HG03342 (cell line): Measurements from ENCODE around the gene PHF8.

Experiments used
- ATAC-seq: cut with Tn5 transposase; IDR thresholded peaks from one replicate; pipeline ENCODE4 v1.9.1; 2021; ENCODE audit warnings: mild to moderate bottlenecking, moderate library complexity; ENCODE audit not compliant: unreplicated experiment

The PHF8 gene

DNA sequence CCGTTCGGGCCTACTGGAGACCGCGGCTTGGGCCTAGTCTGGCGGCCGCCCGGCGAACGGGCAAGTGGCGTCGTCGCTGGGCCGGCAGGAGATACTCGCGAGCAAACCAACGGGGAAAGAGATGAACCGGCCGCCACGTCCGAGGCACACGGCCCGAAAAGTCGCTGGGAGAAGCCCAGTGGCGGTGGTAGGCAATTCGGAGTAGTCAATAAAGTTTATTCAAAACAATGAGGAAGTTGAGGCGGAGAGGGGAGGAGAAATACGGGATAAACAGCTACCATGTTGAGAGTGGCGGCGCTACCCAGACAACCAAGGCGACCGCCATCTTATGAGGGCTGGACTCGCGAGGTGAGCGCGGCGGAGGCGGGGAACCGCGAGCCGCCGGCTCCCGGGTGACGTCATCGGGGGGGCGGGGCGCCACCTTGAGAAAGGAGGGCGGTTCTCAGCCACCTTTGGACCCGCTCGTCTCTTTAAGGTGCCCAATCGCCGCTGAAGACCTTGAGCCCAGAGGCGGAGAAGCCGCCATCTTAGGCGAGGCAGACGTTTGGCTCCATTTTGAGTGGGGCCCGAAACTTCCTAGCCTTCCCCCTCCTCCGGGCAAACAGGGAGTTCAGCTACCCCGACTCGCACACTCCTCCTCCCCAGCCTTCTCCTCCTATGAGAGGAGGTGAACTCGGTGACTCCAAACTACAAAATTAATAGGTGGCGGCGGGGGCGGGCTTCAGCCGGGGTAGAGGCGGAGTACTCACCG, at the start of gene PHF8:
Gene PHF8 (minus strand): TSS at position 348 of the 751 bp plus-strand sequence. CDS start 1,745 bp downstream, outside the sequence.
- peak; percentile 82 for ATAC-seq

DNA sequence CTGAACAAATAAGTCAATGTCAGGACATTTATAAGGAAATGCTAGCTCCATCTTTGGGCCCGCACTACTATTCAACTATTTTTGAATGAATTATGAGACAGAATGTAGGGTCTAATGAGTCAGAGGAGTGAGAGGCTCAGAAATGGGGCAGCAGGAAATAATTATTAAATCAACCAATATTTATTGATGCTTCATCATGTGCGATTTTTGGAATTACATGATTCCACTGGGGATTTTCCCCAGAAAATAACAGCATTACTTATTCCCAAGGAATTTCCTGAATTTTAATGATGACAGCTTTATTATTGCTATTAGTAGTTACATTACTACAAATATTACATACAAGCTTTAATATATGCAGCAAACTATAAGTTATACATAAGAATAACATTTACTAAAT, 49.3 kb upstream of the PHF8 start:
- no peak for ATAC-seq

GRCh38 chrX:54093159-54093558, 48.9 kb upstream of the PHF8 start:
- no peak for ATAC-seq

GRCh38 chrX:54090880-54091279, 46.6 kb upstream of the PHF8 start:
- no peak for ATAC-seq

GRCh38 chrX:54089191-54089590, 44.9 kb upstream of the PHF8 start:
- ATAC-seq: no peak

DNA sequence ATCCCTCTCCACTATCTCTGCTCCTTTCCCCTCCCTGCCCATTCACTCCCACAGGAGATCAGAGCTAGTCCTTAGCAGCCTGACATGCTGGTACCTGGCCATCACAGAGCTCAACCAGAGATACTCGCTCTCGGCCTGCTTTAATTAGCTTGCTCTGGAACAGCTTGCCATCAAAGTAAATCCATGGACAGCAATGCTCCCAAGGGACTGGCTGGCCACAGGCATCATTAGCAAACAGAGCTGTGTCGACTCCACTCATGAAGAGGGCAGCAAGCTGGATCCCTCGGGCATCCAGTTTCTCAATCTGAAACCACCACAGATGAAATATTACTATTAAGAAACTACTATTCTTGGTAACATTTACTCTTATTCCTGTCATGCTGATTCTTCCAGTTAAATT, 43.4 kb upstream of the PHF8 start:
- ATAC-seq: no peak

DNA sequence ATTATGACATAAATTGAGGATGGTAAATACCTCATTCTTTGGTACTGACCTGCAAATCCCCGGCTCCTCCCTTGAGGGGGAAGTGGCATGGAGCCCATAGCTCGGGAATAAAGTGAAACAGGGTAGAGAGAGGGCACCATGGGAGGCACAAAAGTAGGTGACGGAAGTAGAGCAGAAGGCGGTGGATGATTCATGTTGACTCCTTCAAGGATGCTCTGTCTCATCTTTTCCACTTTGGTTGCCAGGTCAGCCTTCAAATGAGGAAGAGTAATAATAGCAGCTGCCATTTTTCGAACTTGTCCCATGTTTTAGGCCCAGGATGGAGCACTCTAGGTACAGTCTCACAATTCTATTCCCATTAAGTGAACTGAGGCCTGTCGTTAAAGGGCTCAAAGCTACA, 41.4 kb upstream of the PHF8 start:
- ATAC-seq: no peak

DNA sequence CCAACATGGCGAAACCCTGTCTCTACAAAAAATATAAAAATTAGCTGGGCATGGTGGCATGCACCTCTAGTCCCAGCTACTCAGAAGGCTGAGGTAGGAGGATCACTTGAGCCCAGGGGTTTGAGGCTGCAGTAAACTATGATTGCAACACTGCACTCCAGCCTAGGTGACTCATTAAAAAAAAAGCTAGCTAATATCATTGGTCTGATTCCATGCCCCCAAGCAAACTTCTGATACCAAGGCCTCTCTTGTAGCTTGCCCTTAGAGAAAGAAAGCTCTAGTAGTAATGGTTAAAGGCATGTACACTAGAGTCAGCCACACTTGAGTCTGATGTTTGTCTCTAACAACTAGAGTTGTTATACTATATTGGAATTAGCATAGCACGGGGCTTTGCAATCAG, 32.6 kb upstream of the PHF8 start:
- no peak for ATAC-seq

DNA sequence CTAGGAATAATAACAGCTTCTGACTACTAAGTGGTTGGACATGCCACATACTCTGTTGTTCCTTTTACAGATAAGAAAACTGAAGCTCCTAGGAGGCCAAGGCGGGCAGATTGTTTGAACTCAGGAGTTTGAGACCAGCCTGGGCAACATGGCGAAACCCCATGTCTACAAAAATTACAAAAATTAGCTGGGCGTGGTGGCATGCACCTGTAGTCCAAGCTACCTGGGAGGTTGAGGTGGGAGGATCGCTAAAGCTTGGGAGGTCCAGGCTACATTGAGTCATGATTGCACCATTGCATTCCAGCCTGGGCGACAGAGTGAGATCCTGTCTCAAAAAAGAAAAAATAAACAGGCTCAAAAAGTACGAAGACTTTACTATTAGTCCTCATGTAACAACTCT, 30.6 kb upstream of the PHF8 start:
- no peak for ATAC-seq

GRCh38 chrX:54067766-54068165, 23.5 kb upstream of the PHF8 start:
- no peak for ATAC-seq

GRCh38 chrX:54066841-54067240, 22.6 kb upstream of the PHF8 start:
- ATAC-seq: no peak

DNA sequence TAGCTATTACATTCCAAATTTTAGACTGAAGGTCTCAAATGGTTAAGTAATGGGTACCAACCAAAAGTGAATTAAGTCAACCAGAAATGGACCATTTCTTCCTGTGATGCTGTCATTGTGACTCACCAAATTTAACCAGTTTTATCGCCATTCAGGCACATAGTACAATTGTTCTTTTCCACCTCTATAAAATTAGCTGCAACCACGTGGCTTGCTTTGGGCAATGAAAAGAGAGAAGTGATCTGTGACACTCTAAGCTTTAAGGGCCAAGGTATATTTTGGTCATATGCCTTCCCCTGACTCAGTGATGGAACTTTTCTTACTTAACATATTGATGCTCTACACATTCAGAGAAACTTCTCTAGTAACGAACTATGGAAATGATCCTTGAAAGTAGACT, 20.3 kb upstream of the PHF8 start:
- ATAC-seq: no peak

DNA sequence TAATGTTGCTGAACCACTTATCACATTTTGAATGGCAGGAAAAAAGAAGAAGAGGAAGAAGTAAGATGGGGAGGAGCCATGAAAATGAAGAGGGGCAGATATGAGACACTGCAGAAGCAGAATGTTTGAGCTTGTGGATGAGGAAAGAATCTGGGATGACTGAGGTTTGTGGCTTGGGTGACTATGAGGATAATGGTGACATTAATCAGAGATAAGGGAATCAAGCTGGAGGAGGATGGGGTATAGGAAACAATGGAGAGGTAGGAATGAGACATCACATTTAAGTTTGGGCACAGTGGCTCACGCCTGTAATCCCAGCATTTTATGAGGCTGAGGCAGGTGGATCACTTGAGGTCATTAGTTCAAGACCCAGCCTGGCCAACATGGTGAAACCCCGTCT, 19.1 kb upstream of the PHF8 start:
- ATAC-seq: no peak

DNA sequence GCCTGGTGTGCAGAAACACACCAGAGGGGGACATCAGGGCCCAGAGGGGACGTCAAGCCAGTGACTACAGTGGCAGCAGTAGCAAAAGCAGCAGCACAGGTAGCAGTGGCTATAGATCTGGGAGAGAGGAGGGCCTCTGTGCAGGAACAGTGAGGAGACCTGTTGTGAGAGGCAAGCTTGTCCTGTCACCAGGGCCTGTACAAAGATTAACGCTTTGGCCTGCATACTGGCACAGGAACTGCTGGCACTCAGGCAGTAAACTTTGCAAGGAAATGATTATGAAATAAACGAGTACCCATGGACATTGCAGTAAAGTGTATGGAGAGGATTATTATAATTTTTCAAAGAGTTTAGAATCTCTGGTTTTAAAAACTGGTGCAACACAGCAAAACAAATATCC, 5.5 kb upstream of the PHF8 start:
- ATAC-seq: no peak

GRCh38 chrX:54048412-54048811, 4.1 kb upstream of the PHF8 start:
- ATAC-seq: no peak

DNA sequence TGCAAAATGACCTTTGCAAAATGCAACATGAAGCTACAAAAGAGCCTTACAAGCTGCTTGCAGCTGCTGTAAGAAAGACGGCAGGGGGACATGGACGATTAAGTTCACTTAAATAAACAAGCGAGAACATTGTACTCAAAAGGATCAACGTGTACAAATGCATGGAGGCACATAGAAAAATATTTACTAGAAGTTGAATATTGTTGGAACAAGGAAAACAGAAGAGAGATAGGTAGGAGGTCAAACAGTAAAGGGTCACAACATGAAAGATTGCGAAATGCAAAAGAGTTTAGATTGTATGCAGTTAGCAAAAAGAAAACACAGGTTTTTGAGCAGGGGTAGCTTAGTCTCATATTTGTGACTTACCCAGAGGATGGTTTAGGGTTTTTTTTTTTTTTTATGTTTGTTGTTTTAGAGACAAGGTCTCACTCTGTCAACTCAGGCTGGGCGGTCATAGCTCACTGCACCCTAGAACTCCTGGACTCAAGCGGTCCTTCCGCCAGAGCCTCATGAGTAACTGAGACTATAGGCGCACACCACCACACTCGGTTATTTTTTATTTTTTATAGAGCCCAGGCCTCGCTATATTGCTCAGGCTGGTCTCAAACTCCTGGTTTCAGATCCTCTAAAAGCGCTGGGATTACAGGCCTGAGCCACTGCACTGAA, 1.4 kb upstream of the PHF8 start:
- ATAC-seq: no peak

GRCh38 chrX:54044877-54045338, 635 bp upstream of the PHF8 start:
- ATAC-seq: no peak

DNA sequence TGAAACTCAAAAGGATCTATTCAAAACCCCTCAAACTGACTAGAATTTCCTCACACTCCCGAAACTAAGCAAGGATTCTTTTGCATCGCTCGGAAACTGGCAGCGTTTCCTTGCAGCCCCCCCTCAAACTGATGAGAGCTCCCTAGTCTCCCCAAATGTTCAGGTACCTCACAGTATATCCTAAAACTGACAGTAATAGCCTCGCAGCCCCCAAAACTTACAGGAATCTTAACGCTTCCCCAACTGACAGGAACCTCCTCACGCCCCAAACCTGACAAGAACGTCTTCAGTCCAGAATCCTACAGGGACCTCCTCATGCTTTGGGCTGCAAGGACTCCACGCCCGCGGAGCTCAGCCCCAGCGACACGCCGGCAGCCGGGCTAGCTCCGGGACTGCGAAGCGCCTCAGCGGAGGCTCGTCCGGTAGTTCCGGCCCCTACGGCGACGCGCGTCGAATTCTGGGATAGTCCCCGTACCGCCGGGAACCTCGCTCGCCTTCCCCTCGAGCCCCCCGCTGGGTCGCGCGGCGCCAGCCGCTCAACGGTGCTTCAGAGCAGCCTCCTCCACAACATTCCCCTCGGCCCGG, 640 bp downstream of the PHF8 start:
- peak; percentile 15 for ATAC-seq

DNA sequence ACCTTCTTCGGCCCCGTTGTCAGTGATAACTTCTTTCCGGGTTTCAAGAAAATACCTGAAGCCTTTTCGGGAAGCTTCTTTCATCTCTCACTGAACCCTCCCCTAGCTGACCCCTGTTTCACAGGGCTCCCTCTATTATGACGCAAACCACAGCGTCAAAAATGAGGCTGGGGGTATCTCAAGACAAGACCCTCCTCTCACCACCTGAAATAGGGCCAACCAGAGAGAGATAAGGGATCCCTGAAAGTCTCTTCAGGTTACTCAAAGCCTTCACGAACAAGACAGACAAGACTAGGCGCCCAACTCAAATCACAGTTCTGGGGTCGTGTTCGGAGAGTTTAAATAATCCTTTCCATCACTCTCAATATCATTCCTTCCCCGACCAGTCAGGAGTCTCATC, 1.2 kb downstream of the PHF8 start:
- ATAC-seq: no peak

DNA sequence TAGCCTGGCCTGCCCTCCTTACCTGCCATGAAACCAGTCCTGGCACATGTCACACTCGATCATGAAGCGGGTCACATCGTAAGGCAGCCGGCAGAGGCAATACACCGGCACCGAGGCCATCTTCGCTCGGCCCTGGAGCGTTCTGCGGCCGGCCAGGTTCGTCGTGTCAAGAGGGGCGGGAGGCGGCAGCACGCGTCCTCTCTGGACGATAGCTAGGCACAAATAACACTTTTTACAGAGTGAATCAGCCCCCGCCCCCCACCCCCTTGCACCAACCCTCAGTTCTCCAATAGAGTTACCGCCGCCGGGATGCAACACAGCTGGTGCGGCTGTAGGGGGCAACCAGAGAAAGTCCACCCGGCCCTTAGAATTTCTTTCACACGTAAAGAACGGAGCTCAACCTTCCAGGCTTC, 1.7 kb downstream of the PHF8 start:
- no peak for ATAC-seq

GRCh38 chrX:54030329-54030728, 13.9 kb downstream of the PHF8 start:
- ATAC-seq: no peak

- no peak for ATAC-seq
These were observed 14.6 kb downstream of the PHF8 start for GRCh38 chrX:54029529-54030143.
